Stimulated activated CD4-positive, alpha-beta T cell treated with anti-CD3 and anti-CD28 coated beads, Interleukin-2, amount 100 ng/mL, for 48 hours (primary cell): ENCODE data around the gene TMEM63B.
"Not testable (repeated sequence)": the region's sequence is repeated elsewhere in the genome, so short reads cannot be mapped to it uniquely, and the experiment has no call there.

ENCODE experiments used
- DNase-seq, 2 donors: peaks; one replicate each; pipeline ENCODE4 v3.0.0-alpha.2; 2020

The TMEM63B gene

DNA sequence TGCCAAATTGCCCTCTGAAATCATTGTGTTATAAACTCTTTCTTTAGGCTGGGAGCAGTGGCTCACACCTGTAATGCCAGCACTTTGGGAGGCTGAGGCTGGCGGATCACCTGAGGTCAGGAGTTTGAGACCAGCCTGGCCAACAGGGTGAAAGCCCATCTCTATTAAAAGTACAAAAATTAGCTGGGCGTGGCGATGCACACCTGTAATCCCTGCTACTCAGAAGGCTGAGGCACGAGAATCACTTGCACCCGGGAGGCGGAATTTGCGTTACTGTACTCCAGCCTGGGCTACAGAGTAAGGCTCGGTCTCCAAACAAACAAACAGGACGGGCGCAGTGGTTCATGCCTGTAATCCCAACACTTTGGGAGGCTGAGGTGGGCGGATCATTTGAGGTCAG is 69.0 kb downstream of the TMEM63B start:
- not testable (repeated sequence) for DNase-seq

DNA sequence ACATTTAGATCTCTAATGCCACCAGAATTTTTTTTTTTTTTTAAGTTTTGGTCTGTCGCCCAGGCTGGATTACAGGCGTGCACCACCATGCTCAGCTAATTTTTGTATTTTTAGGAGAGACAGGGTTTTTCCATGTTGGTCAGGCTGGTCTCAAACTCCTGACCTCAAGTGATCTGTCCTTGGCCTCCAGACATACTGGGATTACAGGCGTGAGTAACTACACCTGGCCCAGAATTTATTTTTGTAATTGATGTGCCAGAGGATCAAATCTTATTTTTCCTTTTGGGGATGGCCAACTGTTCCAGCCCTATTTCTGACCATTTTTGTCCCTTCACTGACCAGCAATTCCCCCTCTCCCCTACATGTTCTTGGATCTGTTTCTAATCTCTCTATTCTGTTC is 71.3 kb downstream of the TMEM63B start:
- no peak for DNase-seq

DNA sequence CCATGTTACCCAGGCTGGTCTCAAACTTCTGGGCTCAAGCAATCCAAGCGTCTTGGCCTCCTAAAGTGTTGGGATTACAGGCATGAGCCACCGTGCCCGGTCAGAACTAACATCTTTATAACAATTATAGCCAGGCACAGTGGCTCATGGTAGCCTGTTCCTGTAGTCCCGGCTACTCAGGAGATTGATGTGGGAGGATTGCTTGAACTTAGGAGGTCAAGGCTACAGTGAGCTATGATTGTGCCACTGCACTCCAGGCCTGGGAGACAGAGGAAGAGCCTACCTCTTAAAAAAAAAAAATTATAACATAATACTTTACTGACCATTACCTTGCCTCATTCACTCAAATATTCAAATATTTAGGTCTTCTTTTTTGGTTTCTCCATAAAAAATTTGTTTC is 72.5 kb downstream of the TMEM63B start:
- no peak for DNase-seq

DNA sequence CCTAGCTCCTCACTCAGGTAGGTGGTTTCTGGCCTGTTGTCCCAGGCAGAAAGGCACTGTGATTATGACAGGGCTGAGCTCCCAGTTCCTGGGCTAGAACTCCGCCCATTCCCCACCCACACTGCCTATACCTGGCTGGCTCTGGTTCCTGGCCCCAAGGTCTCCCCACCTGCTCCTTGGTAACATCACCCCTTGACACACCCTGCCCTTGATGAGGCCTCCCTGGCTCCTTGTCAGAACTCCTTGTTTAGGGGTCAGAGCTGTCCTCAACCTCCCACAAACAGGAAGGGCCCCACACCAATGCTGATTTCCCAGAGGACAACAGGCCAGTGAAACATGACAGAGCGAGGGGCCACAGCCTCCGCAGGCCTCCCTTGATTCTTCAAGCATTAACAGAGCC is 73.8 kb downstream of the TMEM63B start:
- no peak for DNase-seq

DNA sequence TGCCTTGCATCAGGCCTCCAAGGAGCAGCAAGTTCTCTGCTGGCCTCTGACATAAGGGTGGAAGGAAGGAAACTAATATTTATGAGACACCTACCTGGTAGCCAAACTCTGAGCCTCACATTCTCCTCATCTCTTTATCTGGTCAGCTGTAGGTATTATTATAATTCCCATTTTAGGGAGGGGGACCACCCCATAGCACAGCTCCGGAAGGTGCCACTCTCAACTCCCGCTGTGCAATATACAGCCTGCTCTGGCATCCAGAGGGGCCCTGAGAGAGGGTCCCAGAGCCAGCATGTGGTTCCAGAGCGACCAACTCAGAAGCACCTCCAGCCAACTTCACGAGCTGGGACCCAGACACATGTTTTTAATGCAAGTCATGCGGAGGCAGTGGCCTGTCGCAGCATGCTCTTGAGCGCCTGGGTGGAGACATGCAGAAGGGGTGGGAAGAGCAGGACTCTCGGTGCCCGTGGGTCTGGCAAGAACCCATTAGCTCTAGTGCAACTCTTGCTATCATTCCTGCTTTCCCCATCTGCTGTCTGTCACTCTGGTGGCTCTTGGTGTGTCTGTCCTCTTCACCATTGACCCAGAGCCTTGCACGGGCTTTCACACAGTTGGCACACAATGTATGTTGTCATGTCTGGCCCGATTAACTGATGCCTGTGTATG is 74.4 kb downstream of the TMEM63B start:
- no peak for DNase-seq

DNA sequence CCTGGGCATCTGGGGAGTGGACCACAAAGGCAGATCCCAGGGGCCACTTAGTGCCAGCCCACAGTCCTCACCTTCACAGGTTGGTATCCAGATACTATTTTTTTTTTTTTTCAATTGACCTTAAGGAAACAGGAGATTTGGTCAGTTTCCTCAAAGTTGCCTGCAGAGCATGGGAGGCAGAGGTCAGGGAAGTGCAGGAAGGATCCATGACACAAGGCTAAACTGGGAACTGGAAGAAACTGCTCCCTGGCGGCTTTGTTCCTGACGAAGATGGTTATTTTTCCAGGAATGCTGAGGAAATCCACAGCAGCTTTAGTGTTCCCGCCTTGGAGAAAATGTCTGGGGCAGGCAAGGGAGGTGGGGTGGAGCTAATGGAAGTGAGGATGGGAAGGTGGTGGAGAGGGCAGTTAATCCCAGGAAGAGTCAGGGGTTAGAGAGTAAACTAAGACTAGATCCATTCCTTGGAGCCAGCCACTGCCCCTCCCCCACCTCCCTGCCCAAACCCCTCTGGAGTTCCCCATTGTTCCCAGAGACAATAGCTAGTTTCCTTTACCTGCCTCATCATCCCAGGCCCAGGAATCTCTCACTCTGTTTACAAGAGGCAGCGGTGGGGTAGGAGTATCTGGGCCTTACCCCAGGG is 75.1 kb downstream of the TMEM63B start:
- no peak for DNase-seq

DNA sequence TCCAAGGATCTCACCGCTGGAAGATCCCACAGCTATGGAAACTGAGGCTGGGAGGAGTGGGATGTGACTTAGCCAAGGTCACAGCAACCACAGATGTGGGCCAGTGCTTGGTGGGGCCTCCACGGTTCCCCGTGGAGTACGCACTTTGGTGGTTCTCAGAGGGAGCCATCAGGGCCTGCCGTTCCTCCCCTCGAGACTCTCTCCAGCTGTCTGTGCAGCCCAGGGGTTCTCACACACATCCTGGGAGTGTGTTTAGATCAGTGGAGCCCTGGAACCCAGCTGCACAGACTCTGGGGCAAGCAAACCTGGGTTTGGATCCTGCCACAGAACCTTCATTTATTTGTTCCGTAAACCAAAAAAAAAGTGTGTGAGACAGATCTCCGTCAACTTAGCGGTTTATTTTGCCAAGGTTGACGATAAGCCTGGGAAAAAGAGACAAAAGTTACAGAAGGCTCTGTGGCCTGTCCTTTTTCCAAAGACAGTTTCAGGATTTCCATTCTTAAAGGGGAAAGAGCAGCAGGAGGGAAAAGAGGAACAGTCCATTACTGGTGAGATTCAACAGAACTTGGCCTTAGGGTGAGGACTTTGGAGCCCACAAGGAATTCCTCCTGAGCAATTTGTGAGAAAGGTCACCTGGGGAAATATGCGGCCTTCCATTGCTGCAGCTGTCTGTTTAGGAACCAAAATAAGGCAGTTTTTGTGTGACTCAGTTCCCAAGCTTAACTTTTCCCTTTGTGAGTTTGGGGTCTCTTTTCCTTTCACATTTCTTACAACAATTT is 75.8 kb downstream of the TMEM63B start:
- DNase-seq, result no peak

DNA sequence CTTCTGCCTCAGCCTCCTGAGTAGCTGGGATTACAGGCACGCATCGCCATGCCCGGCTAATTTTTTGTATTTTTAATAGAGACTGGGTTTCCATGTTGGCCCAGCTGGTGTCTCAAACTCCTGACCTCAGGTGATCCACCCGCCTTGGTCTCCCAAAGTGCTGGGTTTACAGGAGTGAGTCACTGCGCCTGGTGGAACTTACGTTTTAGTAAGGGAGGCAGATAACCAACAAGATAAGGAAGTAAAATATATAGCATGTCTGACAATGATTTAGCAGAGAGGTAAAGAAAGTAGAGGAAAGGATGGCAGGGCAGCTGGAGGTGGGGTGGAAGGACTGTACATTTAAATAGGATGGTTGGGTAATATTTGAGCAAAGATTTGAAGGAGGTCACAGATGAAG is 76.6 kb downstream of the TMEM63B start:
- DNase-seq, result no peak
